ENCODE measurements around the gene PARP12.

The PARP12 gene

DNA sequence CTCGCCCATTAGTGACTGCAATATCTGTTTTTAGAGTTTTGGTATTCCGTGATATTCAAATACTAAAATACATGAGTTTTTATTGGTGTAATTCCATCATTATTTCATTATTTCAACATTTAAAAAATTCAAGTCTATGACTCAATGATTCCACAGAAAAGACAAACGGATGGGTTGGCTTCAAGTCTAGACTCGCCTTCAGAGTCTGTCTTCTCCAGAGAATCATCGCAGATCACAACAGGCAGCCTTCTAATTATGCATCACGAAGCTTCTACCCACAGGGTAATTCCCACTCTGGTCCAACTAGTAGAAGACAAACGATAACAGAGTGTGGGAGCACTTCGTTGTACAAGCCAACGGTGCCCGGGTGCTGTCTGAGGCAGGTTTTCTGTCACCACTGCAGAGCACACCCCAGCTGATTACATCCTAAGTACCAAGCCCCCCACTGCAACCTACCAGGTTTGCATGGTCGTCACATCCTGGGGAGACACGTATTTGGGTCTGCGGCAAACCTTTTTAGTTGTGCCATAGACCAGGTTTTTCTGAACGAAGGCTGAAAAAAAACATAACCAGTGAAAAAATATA, 28.9 kb downstream of the PARP12 start:
- H3K4me3 ChIP-seq (ENCODE audit: control insufficient read depth, low read depth, low read length): no peak overlapping the region
- TF ChIP-seq, protein P1, sequence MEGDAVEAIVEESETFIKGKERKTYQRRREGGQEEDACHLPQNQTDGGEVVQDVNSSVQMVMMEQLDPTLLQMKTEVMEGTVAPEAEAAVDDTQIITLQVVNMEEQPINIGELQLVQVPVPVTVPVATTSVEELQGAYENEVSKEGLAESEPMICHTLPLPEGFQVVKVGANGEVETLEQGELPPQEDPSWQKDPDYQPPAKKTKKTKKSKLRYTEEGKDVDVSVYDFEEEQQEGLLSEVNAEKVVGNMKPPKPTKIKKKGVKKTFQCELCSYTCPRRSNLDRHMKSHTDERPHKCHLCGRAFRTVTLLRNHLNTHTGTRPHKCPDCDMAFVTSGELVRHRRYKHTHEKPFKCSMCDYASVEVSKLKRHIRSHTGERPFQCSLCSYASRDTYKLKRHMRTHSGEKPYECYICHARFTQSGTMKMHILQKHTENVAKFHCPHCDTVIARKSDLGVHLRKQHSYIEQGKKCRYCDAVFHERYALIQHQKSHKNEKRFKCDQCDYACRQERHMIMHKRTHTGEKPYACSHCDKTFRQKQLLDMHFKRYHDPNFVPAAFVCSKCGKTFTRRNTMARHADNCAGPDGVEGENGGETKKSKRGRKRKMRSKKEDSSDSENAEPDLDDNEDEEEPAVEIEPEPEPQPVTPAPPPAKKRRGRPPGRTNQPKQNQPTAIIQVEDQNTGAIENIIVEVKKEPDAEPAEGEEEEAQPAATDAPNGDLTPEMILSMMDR (IDR thresholded peaks at IDR 0.05; ENCODE audit: control insufficient read depth, insufficient read depth, low read depth, low read length, missing control alignments): no peak
- no peak for DNase-seq (ENCODE audit: low read depth)

DNA sequence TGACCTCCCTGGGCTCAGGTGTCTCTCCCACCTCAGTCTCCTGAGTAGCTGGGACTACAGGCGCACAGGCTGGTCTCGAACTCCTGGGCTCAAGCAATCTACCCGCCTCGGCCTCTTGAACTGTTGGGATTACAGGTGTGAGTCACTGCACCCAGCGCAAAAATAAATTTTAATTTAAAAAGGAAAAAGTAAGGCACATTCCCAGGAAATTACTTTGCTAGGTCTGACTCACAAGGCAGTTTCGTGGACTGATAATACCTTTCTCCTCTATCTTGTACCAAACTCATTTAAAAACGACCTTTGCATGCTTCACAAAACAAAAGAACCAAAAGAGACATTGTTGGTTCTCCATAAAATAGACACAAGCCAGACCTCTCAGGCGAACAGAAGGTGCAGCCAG, 29.7 kb downstream of the PARP12 start:
- DNase-seq (ENCODE audit: low read depth): no peak
- H3K4me3 ChIP-seq (ENCODE audit: control insufficient read depth, low read depth, low read length): no peak overlapping the region
- TF ChIP-seq, protein P1 (IDR thresholded peaks at IDR 0.05; ENCODE audit: control insufficient read depth, insufficient read depth, low read depth, low read length, missing control alignments): no peak

DNA sequence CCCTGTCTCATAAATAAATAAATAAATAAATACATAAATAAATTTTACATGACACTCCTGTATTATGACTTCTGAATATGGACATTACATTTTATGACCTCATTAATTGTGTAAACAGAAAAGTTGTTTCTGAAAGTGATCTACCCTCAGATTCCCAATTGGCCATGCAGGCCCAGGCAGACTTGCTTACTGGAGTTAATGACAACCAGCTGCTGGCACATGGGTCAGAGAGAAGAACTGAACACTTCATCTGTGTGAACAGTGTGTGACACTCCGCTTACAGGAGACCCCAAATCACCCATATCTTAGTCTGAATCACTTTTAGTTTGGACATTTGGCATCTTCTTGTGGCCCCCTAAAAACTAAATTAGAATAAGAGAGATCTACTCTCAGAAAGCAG, 31.4 kb downstream of the PARP12 start:
- TF ChIP-seq, protein P1 (IDR thresholded peaks at IDR 0.05; ENCODE audit: control insufficient read depth, insufficient read depth, low read depth, low read length, missing control alignments): no peak
- DNase-seq (ENCODE audit: low read depth): no peak
- H3K4me3 ChIP-seq (ENCODE audit: control insufficient read depth, low read depth, low read length): no peak overlapping the region

DNA sequence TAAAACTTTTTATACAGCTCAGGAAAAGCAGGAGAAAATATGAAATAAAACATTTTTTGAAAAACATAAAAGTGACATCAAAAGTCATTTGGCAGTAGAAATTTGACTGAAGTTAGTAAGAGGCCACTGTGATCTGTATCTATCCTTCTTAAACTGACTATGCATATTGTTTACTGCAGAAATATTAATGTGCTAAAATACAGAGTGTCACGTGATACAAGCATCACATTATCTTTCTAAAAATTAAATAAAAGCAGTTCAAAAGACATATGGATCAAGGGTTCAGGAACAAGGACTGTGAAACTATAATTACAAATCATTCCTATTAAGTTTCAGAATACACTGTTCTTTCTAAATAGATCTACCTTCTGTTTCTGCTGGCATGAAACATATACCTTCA, 33.7 kb downstream of the PARP12 start:
- TF ChIP-seq, protein P1 (IDR thresholded peaks at IDR 0.05; ENCODE audit: control insufficient read depth, insufficient read depth, low read depth, low read length, missing control alignments): no peak
- DNase-seq (ENCODE audit: low read depth): no peak

GRCh38 chr7:140028311-140028710, 34.4 kb downstream of the PARP12 start:
- no peak overlapping the region for H3K4me3 ChIP-seq (ENCODE audit: control insufficient read depth, low read depth, low read length)
- no peak for DNase-seq (ENCODE audit: low read depth)
- TF ChIP-seq, protein P1 (IDR thresholded peaks at IDR 0.05; ENCODE audit: control insufficient read depth, insufficient read depth, low read depth, low read length, missing control alignments): no peak

More for the DNA sequence above, 33.7 kb downstream of the PARP12 start:
- no peak overlapping the region for H3K4me3 ChIP-seq (ENCODE audit: control insufficient read depth, low read depth, low read length)

- H3K4me3 ChIP-seq (ENCODE audit: control insufficient read depth, low read depth, low read length): no peak overlapping the region
- TF ChIP-seq, protein P1 (IDR thresholded peaks at IDR 0.05; ENCODE audit: control insufficient read depth, insufficient read depth, low read depth, low read length, missing control alignments): no peak
Observed at GRCh38 chr7:140027858-140028257, 34.9 kb downstream of the PARP12 start.

DNA sequence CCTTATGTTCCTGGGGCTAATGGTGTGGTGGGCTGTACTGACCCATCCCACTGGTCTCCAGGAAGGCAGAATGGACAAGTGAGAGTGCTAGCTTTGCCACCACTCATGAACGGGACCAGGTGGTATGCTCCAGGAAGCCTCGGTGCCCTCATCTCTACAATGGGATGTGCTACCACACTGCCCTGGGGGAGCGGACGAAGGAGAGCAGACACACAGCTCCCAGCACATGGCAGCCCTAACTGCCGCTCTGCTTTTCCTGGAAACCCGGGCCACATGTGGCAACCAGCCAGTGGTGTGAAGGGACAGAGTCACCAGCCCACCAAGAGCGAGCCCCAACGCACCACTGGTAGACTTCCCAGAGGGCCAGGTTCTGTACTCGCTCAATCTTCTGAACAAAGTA, 35.8 kb downstream of the PARP12 start:
- TF ChIP-seq, protein P1 (IDR thresholded peaks at IDR 0.05; ENCODE audit: control insufficient read depth, insufficient read depth, low read depth, low read length, missing control alignments): no peak

More at GRCh38 chr7:140027858-140028257, 34.9 kb downstream of the PARP12 start:
- DNase-seq (ENCODE audit: low read depth): no peak

More for the DNA sequence above, 35.8 kb downstream of the PARP12 start:
- H3K4me3 ChIP-seq (ENCODE audit: control insufficient read depth, low read depth, low read length): no peak overlapping the region
- DNase-seq (ENCODE audit: low read depth): no peak

All from AG09309 (cell line).